GM19438 (cell line): ENCODE measurements around the gene CDK14.
"Not testable (repeated sequence)": the region's sequence is repeated elsewhere in the genome, so short reads cannot be mapped to it uniquely, and the experiment has no call there.

Source experiments
- ATAC-seq: cut with Tn5 transposase; IDR thresholded peaks from one replicate; pipeline ENCODE4 v1.9.1; 2021; ENCODE audit warnings: low read depth; ENCODE audit not compliant: unreplicated experiment

Gene CDK14

GRCh38 chr7:90749262-90749661, 153.1 kb downstream of the CDK14 start:
- no peak for ATAC-seq

- no peak for ATAC-seq
Measured at GRCh38 chr7:90749774-90750173, 153.7 kb downstream of the CDK14 start.

DNA sequence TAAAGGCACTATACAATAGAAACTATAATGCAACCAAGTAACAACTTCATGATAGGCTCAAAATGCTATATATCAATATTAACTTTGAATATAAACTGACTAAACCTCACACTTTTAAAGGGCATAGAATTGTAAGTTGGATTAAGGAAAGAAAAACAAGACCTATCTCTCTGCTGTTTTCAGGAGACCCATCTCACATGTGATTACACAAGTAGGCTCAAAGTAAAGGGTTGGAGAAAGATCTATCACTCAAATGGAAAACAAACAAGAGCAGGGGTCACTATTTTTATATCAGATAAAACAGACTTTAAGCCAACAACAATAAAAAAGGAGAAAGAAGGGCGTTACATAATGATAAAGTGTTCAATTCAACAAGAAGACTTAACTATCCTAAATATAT, 155.5 kb downstream of the CDK14 start:
- ATAC-seq, result no peak

GRCh38 chr7:90752051-90752450, 155.9 kb downstream of the CDK14 start:
- ATAC-seq, result no peak

DNA sequence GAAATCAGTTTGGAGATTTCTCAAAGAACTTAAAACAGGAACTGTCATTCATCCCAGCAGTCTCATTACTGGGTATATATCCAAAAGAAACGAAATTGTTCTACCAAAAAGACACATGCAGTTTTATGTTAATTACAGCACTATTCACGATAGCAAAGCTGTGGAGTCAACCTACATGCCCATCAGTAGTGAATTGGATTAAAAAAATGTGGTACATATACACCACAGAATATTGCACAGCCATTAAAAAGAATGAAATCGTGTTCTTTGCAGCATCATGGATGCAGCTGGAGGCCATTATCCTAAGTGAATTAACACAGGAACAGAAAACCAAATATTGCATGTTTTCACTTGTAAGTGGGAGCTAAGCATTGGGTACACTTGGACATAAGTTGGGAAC, 158.9 kb downstream of the CDK14 start:
- no peak for ATAC-seq

- no peak for ATAC-seq
Measured at GRCh38 chr7:90756366-90756765, 160.2 kb downstream of the CDK14 start.

DNA sequence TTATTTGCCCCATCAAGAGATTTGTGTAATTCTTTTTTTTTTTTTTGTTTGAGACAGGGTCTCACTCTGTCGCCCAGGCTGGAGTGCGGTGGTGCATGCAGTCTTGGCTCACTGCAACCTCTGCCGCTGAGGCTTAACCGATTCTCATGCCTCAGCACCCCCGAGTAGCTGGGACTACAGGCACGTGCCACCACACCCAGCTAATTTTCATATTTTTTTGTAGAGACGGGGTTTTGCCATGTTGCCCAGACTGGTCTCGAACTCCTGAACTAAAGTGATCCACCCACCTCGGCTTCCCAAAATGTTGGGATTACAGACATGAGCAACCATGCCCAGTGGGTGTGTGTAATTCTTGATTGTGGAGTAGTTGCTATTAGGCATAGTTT, 161.4 kb downstream of the CDK14 start:
- peak; percentile 80 for ATAC-seq

GRCh38 chr7:90758933-90759562, 162.9 kb downstream of the CDK14 start:
- no peak for ATAC-seq

GRCh38 chr7:90759710-90760109, 163.6 kb downstream of the CDK14 start:
- ATAC-seq, result no peak

- ATAC-seq, result no peak
Measured at GRCh38 chr7:90760892-90761291, 164.8 kb downstream of the CDK14 start.

- ATAC-seq, result no peak
Measured at GRCh38 chr7:90761584-90761983, 165.5 kb downstream of the CDK14 start.

DNA sequence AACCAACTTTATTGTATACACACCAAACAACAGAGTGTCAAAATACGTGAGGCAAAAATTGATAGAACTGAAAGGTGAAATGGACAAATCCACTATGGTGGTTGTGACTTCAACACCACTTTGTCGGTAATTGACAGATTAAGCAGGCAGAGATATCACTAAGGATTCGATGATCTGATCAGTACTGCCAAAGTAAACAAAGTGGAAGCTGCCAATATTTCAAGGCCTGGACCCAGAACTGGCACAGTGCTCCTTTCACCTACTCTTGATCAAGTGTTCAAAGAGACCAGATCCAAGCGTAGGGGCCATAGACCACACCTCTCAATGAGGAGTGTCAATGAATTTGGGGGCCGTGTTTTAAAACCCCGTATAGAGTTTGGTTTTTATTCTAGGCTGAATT, 167.0 kb downstream of the CDK14 start:
- no peak for ATAC-seq

DNA sequence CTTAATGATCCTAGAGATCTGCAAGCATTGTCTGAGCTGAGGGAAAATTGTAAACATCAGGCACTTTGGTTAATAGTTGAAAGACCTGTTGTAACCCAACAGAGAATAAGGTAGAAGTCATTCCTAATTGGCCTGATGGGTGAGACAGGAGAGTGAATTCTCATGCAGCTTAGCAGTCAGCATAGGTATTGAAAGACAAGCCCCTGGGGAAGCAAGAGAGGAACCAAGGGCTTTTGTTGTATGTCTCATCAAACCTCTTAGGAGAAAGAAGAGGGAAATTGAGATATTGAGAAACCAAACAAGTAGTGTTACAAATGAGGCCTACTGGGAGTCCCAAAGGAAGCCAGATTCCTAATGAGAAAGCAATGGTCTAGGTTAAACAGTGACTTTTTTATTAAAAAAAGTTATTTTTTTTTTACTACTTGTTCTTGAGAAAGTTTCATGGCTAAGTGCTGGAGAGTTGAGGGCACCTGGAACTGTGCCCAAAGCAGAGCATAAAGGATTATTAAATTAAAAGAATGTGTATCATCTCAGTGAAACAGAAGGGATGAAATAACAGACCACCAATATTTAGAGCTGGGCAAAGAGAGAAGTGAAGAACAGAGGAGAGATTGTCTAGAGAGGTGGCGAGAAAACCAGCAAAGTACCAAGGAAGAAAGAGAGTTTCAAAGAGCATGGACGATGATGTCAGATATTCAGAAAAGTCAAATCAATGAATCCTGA, 168.9 kb downstream of the CDK14 start:
- ATAC-seq, result no peak

DNA sequence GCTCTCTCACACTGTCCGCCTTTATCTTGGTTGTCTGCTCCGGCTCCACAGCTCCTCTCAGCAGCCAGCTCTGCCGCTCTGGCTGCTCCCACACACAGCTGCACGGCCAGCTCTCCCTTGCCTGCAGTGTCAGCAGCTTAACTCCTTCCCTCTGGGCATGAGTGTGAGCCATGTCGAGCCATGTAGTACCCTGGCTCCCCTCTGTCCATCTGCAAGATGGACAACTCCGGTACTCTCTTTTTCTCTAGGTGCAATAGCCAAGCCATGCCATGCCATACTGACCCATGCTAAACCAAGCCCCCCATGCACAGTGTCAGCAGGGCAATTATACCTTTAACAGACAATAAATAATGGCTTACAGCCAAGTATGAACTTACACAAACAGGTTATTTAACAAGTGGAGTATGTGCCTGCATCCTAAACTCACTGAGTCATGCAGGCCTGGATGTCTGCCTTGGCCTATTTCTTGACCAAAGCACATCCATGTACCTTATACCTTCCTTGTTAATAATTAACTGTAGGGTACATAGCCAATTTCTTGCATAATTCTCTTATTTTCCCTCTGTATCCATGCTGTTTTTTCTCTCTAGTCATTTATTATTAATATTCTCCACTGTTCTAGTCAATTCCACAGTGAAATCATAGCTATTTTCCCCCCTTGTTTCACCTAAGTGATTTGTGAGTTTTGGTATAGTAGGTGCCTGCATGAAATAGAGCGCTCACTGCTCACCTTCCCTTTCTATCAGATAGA, 170.9 kb downstream of the CDK14 start:
- no peak for ATAC-seq

DNA sequence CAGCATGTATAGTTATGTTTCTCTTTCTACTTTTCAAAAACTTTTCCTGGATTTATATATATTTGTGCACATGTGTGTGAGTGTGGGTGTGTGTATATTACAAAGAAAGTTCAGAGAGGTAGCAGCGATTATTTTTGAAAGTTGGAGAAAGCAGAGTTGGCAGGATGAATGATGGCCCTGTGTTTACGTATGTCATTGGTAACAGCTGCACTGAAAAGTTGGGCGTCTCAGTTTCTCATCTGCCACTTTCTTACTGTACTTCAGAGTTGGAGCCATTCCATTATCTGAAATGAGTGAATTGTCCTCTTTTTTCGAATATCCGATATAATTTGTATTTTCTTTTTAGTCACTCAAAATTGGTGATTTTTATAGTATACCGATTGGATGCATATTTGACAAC, 172.2 kb downstream of the CDK14 start:
- no peak for ATAC-seq

DNA sequence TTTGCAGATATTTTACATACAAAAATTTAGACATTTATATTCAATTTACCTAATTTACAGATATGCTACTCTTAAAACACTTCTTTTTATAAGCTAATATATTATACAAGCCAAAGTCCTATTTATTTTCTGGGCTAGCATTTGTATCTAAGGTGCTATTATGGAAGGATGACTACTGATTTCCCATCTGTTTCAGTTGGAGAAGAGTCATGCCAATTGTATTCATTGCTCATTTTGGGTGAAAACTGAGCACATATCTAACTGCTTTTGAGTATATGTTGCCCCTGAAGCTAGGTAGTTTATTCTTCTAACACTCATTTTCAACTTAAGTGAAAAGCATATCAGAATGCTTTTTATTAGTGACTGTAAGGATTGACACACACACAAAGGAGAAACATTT, 172.9 kb downstream of the CDK14 start:
- no peak for ATAC-seq

DNA sequence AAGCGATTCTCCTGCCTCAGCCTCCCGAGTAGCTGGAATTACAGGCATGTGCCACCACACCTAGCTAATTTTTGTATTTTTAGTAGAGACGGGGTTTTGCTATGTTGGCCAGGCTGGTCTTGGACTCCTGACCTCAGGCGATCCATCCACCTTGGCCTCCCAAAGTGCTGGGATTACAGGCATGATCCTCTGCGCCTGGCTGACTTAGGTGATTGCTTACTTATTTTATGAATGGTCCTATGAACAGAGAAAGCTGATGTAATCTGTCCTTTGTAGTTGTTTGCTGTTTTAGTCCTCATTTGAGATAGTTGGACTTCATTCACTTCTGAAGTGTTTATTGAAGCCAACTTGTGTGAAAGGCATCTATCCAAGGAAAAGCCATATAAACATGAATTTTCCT, 173.4 kb downstream of the CDK14 start:
- ATAC-seq, result not testable (repeated sequence)

DNA sequence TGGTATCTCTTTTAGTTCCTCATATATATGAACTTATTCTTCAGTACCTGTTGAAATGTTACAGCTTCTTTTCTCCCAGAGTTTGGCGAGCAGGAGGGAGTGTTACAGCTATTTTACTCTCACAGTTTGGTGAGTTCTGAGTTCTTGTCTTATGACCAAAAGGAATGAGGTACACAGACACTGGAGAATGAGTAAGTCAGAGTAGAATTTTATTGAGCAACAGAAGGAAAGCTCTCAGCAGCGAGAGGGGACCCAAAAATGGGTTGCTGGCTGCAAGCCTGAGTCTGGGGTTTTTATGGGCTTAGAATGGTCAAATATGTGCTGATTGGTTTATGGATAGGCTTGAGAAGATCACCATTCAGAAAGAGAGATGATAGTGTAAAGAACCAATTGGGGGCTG, 175.2 kb downstream of the CDK14 start:
- no peak for ATAC-seq

DNA sequence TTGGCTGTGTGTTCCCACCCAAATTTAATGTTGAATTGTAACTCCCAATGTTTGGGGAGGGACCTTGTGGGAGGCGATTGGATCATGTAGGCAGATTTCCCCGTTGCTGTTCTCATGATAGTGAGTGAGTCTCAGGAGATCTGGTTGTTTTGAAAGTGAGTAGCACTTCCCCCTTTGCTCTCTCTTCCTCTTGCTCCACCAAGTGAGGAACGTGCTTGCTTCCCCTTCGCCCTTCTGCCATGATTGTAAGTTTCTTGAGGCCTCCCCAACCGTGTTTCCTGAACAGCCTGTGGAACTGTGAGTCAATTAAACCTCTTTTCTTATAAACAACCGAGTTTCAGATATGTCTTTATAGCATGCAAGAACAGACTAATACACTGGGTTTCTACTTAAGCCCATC, 176.3 kb downstream of the CDK14 start:
- no peak for ATAC-seq

DNA sequence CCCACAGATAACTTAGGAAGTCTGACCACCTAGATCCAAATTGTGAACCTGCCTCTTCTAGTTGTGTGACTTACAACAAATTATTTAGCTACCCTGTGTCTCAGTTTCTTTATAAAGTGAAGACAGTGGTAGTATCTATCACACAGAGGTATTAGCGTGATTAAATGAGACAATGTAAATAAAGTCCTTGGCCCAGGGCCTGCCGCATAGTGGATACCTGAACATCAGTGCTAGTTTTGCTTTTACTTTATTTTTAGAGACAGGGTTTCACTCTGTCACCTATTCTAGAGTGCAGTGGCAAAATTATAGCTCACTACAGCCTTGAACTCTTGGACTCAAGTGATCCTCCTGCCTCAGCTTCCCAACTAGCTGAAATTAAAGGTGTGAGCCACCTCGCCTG, 177.1 kb downstream of the CDK14 start:
- ATAC-seq, result no peak

- no peak for ATAC-seq
Measured at GRCh38 chr7:90774706-90775105, 178.6 kb downstream of the CDK14 start.
